Stimulated activated CD8-positive, alpha-beta memory T cell treated with anti-CD3 and anti-CD28 coated beads, Interleukin-2, amount 100 ng/mL, for 48 hours (primary cell): ENCODE results near the gene SLC25A44.
"Not testable (repeated sequence)": the region's sequence is repeated elsewhere in the genome, so short reads cannot be mapped to it uniquely, and the experiment has no call there.

ENCODE experiments used
- DNase-seq, 2 donors: peaks; one replicate each; pipeline ENCODE4 v3.0.0-alpha.2; 2020; ENCODE audit warnings: low read depth in 2 of 2

SLC25A44 gene

GRCh38 chr1:156163712-156164111, 30.2 kb upstream of the SLC25A44 start:
- no peak for DNase-seq

DNA sequence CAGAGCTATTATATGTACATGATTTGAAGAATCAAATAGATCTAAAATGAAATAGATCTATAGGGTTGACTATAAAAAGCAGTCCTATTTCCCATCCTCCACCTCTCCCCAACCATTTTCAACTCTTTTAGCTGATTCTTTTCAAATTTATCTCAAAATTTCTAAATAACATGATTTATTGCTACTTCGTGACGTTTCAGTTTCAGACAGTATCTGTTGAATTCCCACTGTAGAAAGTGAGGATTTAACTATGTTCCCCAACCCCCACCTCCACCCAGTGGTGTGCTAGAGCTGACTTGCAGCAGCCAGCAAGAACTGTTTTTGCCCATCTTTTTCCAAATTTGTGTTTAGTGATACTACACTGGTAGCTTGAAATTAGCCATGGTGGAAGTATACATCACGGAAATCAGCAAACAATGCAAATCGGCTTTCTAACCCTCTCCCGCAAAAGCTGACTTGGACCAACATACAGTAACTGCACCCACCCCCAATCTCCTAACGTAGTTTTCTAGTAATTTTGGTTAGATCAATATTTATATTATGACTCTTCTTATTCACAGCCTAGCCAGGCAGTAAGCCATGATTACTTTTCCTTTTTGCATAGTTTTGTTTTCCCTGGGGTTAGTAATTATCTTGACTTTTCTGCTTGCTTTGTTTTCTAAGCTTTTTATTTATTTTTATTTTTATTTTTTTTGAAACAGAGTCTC, 29.6 kb upstream of the SLC25A44 start:
- DNase-seq: no peak

- DNase-seq: no peak
These were observed 28.8 kb upstream of the SLC25A44 start for GRCh38 chr1:156165083-156165482.

GRCh38 chr1:156167536-156167935, 26.4 kb upstream of the SLC25A44 start:
- no peak for DNase-seq

DNA sequence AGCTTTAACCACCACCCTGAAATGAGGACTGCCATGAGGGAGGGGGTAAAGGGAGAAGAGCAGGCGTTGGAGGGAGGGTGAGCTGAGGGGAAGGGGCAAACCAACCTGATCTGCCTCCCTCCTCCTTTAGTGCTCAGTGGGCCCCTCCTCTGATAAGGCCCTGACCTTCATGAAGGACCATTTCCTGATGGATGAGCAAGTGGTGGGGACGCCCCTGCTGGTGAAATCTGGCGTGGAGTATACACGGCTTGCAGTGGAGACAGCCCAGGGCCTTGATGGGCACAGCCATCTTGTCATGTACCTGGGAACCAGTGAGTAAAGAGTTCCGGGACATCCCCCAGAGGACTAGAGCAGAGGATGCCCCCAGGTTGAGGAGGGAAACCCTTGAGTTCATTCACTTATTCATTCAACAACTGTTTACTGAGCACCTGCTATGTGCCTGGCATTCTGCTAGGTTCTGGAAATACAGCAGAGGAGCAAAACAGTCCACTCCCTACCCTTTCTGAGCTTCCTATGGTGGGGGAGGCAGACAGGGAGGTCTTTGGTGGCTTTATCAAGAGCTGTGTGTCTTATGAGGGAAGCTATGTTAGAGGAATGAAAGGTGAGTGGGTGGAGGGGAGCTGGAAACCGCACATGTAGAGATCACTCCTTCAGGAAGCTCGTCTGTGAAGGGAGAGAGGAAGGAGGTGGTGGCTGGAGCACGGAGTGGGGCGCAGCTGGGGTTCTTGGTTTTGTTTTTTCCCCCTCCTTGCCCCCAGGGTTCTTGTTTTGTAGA, 21.0 kb upstream of the SLC25A44 start:
- no peak for DNase-seq

GRCh38 chr1:156176610-156177210, 17.2 kb upstream of the SLC25A44 start:
- no peak for DNase-seq

GRCh38 chr1:156177919-156178654, 15.8 kb upstream of the SLC25A44 start:
- no peak for DNase-seq

- no peak for DNase-seq
These were observed 13.4 kb upstream of the SLC25A44 start for GRCh38 chr1:156180471-156180870.

- DNase-seq: not testable (repeated sequence)
These were observed 12.4 kb upstream of the SLC25A44 start for GRCh38 chr1:156181391-156181924.

- DNase-seq: not testable (repeated sequence)
These were observed 11.7 kb upstream of the SLC25A44 start for GRCh38 chr1:156182010-156182779.

GRCh38 chr1:156186347-156187177, 7.3 kb upstream of the SLC25A44 start:
- DNase-seq: not testable (repeated sequence)

DNA sequence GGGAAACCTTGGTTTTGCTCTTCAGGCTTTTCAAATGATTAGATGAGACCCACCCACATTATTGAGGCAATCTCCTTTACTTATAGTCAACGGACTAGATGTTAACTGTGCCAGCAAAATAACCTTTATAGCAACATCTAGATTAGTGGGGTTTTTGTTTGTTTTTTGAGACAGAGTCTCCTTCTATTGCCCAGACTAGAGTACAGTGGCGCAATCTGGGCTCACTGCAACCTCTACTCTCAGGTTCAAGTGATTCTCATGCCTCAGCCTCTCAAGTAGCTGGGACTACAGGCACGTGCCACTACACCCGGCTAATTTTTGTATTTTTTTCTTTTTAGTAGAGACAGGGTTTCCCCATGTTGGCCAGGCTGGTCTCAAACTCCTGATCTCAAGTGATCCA, 3.6 kb upstream of the SLC25A44 start:
- not testable (repeated sequence) for DNase-seq

DNA sequence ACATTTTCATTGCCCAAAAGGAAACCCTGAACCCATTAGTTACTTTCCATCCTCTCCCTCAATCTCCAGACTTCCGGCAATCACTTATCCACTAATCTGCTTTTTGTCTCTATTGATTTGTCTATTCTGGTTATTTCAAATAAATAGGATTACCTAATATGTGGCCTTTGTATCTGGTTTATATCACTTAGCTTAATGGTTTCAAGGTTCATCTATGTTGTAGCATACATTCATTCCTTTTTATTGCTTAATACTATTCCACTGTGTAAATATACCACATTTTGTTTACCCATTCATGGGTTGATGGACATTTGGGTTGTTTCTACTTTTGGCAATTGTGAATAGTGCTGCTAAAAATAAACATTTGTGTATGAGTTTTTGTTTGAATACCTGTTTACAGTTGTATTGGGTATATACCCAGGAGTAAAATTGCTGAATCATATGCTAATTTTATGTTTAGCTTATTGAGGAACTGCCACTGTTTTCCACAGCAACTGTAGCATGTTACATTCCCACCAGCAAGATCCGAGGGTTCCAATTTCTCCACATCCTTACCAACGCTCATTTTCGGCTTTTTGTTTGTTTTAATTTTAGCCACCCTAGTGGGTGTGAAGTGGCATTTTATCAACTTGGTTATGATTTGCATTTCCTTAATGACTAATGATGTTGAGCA, 2.5 kb upstream of the SLC25A44 start:
- DNase-seq: no peak

DNA sequence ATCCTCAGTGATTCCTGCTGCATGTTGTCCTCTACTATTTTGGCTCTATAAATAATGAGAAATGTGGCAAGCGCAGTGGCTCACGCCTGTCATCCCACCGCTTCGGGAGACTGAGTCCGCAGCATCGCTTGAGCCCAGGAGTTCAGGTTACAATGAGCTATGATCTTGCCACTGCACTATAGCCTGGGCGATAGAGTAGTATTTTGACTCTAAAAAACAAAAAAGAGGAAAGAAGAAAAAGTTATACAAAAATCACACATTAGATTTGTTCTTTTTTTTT, 756 bp upstream of the SLC25A44 start:
- DNase-seq: no peak

GRCh38 chr1:156194300-156194652, 372 bp downstream of the SLC25A44 start:
- no peak for DNase-seq

GRCh38 chr1:156195853-156196252, 1.9 kb downstream of the SLC25A44 start:
- no peak for DNase-seq

- DNase-seq: no peak
These were observed 2.5 kb downstream of the SLC25A44 start for GRCh38 chr1:156196445-156196844.

- no peak for DNase-seq
These were observed 5.0 kb downstream of the SLC25A44 start for GRCh38 chr1:156198831-156199349.

- DNase-seq: no peak
These were observed 6.1 kb downstream of the SLC25A44 start for GRCh38 chr1:156200044-156200443.

GRCh38 chr1:156203331-156203730, 9.4 kb downstream of the SLC25A44 start:
- no peak for DNase-seq
